ENCODE results near the gene DAPK1.

DNA sequence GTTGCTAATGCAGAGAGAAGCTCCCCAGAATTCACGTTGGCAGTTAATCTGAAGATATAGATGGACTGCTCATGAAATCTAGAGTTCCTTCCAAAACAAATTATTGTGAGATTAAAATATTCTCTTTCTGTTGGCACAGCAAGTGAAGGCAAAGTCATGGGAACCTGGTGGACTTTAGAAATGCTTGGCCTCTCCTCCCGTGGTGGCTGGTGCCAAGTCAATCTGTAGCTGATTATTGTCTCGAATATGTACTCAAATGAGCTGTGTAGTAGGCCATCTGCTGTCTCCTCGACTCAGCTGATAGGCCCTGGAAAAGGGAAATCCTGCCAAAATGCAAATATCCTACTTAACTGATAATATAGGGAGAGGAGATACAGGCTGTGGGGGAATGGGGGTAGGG, 69.3 kb downstream of the DAPK1 start:
- TF ChIP-seq, protein P1, sequence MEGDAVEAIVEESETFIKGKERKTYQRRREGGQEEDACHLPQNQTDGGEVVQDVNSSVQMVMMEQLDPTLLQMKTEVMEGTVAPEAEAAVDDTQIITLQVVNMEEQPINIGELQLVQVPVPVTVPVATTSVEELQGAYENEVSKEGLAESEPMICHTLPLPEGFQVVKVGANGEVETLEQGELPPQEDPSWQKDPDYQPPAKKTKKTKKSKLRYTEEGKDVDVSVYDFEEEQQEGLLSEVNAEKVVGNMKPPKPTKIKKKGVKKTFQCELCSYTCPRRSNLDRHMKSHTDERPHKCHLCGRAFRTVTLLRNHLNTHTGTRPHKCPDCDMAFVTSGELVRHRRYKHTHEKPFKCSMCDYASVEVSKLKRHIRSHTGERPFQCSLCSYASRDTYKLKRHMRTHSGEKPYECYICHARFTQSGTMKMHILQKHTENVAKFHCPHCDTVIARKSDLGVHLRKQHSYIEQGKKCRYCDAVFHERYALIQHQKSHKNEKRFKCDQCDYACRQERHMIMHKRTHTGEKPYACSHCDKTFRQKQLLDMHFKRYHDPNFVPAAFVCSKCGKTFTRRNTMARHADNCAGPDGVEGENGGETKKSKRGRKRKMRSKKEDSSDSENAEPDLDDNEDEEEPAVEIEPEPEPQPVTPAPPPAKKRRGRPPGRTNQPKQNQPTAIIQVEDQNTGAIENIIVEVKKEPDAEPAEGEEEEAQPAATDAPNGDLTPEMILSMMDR (IDR thresholded peaks at IDR 0.05), result no peak
- TF ChIP-seq EZH2 (IDR thresholded peaks at IDR 0.05; ENCODE audit: borderline replicate concordance, insufficient read depth, low read depth, low read length, poor library complexity, severe bottlenecking), result no peak
